Measurements from ENCODE around the gene TGFBR3.

GRCh38 chr1:91730801-91731732 lies 154.9 kb downstream of the TGFBR3 start:
- TF ChIP-seq POLR2A (IDR thresholded peaks at IDR 0.05), result no peak
- TF ChIP-seq CTCF (IDR thresholded peaks at IDR 0.05), result no peak
- no peak for TF ChIP-seq EP300 (IDR thresholded peaks at IDR 0.05)
